ENCODE measurements around the gene MTMR11.
"Not testable (repeated sequence)": the region's sequence is repeated elsewhere in the genome, so short reads cannot be mapped to it uniquely, and the experiment has no call there.

The MTMR11 gene

DNA sequence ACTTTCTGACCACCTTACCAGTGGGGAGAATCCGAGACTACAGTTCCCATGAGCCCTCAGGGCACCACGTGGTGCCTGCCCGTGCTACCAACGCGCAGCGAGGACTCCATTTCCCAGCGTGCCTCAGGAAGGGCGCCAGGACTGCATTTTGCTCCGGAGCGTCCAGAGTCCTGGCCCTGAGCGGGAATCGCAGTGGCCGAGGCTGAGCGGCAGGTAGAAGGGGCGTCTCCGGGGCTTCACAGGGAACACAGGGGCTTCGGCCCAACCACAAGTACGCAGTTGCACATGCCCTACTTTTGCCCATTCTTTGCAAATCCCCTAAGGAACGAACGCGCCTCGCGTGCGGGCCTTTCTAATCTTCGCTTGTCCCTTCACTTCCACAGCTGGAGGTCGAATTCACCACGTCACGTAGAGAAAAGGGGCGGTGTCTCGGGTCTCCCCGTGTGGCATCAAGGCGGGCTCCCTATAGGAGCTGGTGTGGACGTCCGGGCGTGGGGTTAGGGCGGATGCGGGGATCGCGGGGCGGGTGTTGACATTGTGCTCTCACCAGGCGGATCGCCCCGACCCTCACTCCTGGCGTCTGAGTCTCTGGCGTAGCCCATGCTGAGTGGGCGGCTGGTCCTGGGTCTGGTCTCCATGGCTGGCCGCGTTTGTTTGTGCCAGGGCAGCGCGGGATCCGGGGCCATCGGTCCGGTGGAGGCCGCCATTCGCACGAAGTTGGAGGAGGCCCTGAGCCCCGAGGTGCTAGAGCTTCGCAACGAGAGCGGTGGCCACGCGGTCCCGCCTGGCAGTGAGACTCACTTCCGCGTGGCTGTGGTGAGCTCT is 37.0 kb downstream of the MTMR11 start, which contains the start of gene BOLA1:
Gene BOLA1, plus strand, starts transcription at position 109 of the 825 bp plus-strand sequence. Its CDS starts 492 bp downstream, at position 601.
- DNase-seq (ENCODE audit: low read depth, low spot score), result peak; percentile 96

DNA sequence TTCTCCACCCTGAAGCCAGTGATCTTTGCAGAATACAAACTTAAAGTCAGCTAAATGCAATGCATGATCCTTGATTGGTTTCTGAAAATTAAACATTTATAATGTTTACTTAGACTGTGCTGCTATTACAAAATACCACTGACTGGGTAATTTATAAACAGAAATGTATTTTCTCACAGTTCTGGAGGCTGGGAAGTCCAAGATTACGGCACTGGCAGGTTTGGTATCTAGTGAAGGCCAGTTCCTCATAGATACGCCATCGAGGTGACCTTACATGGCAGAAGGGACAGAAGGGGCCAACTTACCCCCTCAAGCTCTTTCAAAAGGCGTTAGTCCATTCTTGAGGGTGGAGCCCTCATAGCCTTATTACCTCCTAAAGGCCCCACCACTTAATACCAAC is 40.1 kb downstream of the MTMR11 start:
- no peak for DNase-seq (ENCODE audit: low read depth, low spot score)

DNA sequence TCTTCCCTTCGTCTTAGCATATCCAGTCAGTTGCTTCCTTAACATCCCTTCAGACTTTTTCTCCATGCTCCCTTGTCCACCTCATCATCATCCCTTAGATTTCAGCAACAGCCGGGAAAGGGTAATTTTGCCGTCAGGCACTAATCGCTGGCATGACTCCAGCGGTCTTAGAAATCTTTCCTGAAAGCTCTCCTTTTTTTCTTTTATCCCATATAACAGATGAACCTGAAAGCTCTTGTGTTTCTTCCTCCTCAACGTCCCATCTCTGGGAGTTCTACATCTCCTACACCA is 47.7 kb downstream of the MTMR11 start:
- peak; percentile 55 for DNase-seq (ENCODE audit: low read depth, low spot score)

DNA sequence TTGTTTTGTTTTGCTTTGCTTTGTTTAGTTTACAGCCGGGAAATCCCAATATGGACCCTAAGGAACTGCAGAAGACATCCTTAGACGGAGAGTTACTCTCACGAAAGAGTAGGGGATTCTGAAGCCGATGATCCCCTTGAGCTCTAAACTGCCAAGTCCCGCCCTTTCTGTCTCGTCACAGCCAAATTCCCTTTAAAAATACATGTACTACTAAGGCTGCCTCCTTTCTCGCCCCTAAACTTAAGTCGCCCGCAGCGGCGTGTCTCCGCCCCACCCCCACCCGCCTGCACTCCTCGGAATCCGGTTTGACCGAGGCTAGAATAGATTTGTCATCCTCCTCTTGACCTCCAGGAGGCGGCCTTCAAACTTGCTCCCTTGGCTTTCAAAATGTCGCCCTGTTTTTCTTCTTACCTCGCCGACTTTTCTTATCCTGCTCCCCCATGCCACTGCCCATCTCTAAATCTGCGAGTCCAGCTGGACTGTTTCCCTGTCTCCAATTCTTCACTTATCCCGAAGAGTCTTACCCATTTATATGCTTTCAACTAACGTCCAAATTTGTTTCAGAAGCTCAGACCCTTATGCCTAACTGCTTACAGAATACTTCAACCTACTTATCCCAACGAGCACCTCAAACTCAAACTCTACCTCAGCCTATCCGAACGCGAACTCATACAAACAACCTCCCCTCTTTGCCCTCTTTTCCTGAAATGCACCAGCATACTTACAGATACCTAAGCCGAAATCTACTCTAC is 48.3 kb downstream of the MTMR11 start:
- DNase-seq (ENCODE audit: low read depth, low spot score), result peak; percentile 92

DNA sequence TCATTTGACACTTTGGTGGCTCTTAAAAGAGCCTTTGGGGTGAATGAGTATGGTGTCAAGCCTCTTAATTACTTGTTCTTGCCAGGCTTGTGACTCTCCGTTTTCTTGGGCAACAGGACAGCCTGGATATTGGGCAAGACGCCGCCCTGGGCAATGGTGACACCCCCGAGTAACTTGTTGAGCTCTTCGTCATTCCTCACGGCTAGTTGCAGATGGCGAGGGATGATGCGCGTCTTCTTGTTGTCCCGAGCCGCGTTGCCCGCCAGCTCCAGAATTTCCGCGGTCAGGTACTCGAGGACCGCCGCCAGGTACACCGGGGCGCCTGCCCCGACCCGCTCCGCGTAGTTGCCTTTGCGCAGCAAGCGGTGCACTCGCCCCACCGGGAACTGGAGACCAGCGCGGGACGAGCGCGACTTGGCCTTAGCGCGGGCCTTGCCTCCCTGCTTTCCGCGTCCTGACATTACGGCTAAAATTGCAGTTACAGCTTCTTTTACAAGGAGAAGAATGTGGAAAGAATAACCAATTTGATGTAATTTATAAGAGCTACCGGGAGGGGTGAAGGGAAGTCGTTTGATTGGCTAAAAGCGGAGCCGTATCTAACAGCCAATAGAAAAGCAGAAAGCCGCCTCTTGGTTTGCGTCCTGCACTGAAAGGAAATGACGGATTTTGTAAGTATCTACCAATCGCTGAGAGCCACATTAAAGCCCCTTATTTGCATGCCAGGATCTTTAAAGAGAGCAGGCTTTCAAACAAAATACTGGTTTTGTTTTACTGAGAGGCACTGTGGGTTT is 49.0 kb downstream of the MTMR11 start:
- DNase-seq (ENCODE audit: low read depth, low spot score), result peak; percentile 97

DNA sequence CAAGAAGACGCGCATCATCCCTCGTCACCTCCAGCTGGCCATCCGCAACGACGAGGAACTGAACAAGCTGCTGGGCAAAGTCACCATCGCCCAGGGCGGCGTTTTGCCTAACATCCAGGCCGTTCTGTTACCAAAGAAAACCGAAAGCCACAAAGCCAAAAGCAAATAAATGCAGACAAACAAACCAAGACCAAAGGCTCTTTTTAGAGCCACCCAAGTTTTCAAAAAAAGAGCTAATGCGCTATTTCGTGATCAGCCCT is 49.6 kb downstream of the MTMR11 start:
- DNase-seq (ENCODE audit: low read depth, low spot score), result not testable (repeated sequence)

DNA sequence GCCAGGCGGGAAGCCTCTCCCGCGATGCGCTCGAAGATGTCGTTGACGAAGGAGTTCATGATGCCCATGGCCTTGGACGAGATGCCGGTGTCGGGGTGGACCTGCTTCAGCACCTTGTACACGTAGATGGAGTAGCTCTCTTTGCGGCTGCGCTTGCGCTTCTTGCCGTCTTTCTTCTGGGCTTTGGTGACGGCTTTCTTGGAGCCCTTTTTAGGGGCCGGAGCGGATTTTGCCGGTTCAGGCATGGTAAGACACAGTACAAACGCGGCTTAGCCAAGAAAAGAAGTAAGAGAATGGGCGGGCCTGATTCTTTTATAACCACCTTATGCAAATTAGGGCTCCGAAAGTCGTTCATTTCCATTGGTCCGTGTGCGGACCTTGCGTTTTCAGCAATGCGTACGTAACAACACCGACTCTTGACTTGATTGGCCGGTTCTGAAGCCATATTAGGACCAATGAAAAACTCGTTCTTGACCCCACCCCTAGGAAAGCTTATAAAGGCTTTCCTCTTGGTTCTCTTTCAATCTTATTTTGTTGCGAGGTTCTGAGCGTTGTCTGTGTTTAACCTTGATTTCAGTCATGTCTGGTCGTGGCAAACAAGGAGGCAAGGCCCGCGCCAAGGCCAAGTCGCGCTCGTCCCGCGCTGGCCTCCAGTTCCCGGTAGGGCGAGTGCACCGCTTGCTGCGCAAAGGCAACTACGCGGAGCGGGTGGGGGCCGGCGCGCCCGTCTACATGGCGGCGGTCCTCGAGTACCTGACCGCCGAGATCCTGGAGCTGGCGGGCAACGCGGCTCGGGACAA is 50.1 kb downstream of the MTMR11 start:
- peak; percentile 99 for DNase-seq (ENCODE audit: low read depth, low spot score)

DNA sequence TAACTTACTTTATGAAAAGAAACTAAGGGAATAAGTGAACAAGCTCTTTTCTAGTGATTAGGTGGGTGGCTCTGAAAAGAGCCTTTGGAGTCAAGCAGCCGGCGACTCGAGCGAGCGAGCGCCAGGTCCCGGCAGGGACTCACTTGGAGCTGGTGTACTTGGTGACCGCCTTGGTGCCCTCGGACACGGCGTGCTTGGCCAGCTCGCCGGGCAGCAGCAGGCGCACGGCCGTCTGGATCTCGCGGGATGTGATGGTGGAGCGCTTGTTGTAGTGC is 50.6 kb downstream of the MTMR11 start:
- DNase-seq (ENCODE audit: low read depth, low spot score), result not testable (repeated sequence)

DNA sequence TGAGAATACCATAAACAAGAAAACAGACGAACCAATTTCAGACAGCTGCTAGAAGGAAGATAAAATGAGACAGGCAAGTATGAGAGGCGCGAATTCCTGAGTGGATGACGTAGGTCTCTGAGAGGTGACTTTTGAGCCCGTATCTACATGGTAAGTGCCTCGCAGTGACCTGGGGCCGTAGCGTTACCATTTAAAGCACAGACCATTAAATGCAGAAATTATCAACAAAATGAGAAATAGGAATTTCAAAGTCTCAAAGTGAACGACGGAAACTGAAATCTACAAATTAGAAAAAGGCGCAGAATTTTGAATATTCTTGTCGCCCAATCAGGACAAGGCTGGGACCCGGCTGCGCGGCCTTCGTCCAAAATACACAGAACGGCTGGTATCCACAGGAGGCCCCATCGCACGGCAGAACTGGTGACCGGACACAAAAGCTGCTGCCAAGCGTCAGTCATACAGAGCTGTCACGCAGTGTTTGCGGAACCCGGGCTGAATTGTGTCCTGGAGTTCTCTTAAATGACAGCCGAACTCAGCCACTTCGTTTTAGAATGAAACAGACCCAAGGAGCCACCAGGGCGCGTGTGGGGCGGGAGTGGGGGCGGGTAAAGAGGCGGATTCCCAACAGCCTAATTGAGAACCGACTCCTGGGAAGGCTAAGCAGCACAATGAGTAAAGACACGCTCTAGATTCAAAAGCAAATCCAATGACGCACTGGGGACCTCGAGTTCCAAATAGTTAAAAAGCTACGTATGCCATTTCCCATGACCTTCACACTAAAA is 51.1 kb downstream of the MTMR11 start:
- peak; percentile 93 for DNase-seq (ENCODE audit: low read depth, low spot score)

DNA sequence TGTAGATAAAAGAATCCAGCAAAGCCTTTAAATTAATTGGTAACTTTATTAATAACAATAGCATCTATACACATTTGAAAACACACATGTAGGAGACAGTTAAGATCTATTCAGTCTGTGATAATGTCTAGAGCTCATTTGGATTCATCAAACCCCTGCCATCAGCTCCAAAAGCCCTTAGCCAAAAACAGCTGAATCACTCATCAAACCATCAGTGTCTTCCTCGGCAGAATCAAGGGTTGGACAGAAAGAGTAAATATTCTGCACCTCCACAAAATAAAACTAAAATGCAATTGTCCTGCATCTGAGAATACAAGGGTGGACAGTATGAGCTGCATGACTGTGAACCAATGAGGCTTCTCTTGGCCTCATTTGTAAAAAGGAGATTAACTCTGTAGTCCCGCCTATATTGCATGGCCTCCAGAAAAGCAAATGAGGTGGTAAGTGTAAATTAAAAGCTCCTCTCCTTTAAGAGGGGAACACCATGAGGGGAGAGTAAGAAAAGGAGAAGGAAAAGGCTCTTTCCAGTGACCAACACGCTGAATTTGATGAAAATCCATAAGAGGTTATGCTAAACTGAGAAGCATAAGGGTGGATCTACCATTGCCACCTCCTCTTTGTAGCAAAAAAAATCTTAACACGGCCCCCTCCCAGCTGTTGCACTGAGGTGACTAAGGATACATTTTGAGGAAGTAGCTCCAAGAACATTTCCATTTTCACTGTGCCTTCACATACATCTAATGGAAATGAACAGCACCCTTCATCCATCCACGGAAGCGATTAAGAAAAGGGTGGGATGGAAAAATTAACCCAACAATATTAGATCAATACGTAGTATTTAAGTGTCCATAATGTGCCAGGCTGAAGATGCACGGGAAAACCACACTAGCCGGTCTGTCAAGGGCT is 52.0 kb downstream of the MTMR11 start:
- DNase-seq (ENCODE audit: low read depth, low spot score), result peak; percentile 55

DNA sequence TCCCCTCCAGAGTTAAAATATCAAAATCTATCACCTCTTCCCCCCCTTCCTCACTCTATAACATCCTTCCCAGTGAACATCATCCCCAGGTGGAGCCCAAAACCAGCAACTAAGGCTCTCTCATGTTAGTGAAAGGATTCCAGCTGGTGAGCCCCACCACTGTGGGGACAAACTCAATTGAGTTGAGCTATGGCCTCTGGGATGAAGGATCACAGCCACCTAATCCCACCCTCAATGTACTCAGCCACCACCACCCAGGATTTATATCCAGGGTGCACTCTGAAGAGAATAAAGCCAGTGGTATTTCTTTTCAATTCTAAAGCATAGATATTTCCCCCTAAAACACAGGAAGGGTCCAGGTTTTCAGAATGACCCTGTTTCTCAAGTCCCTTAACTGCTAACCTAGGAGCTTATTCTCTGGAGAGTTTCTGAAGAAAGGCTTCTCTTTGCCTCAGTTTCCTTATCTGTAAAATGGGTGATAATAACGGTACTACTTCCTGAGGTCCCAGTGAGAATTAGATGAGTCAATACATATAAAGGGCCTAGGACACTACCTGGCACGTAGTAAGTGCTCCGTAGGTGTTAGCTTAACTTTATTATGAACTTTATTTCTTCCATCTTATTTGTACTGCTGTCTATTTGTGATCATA is 53.0 kb downstream of the MTMR11 start:
- DNase-seq (ENCODE audit: low read depth, low spot score), result no peak

DNA sequence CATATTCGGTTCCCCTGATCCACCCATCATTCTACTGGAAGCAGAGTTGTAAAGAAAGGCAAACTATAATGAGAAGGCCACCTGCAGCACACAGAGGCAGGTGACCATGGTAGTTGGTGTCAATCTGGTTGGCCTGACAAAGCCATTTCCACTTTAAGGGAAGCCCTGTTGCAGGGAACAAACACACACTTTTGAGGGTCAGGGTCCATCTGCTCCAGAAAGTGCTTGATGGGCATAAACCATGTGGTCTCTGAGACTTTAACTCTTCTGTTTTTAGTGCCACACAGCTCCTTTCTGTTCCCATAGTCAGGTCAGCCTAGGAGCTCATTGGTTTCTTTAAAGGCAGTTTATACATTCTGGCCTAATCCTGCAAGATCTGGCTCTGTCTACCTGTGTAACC is 54.8 kb downstream of the MTMR11 start:
- no peak for DNase-seq (ENCODE audit: low read depth, low spot score)

DNA sequence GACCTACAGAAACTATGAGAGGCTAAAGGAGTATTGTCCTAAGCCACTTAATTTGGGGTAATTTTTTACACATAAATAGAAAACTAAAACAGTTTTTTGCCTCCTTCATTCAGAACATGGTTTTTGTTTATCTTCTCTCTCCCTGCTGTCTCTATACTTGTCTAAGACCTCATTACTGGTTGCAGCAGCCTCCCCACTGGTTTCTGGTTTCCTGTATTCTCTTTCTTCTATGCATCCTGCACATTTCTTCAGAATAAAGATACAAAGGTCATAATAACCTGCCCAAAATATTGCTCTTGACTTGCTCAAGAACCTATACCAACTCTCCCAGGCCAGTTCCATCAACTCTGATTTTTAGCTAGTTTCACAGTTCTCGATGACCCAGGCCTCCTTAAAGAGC is 57.1 kb downstream of the MTMR11 start:
- DNase-seq (ENCODE audit: low read depth, low spot score), result no peak
